ENCODE results near the gene TMEM250. TPM values are rescaled to one million over a fixed set of nuclear protein-coding genes. Genes with fewer than 3 reads are reported as not detected.

TMEM250 gene
- total RNA-seq, 1 donor from 2014 or later = 33.6 TPM

- H3K27me3 Mint-ChIP-seq (ENCODE audit: unreplicated experiment) = peaks cover under 1% of the 10 kb centered on the region
- no peak overlapping the region for H3K27ac Mint-ChIP-seq (ENCODE audit: unreplicated experiment)
- no peak for DNase-seq (ENCODE audit: low spot score)
- H3K4me3 Mint-ChIP-seq (ENCODE audit: unreplicated experiment) = no peak overlapping the region
- no peaks in the 10 kb centered on the region for H3K4me1 Mint-ChIP-seq (ENCODE audit: unreplicated experiment)
- TF ChIP-seq CTCF (IDR thresholded peaks at IDR 0.05; ENCODE audit: unreplicated experiment) = no peak
- no peaks in the 10 kb centered on the region for H3K9me3 Mint-ChIP-seq (ENCODE audit: unreplicated experiment)
- H3K36me3 Mint-ChIP-seq (ENCODE audit: low read depth, unreplicated experiment) = no peaks in the 10 kb centered on the region
Measured at GRCh38 chr9:136086213-136086881, 32.3 kb downstream of the TMEM250 start.

DNA sequence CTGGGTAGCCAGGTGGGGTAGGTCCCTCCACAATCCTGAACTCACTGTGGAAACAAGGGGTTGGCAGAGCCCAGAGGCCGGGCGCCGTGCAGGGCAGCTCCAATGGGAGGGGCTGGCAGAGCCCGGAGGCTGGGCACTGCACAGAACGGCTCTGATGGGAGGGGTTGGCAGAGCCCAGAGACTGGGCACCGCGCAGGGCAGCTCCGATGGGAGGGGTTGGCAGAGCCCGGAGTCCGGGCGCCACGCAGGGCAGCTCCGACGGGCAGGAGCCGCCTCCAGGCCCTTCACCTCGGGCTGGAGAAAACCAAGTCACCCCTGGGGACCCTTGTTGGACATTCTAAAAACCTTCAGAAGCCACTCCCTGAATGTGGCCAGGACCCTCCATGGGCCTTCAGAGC lies 32.9 kb downstream of the TMEM250 start:
- H3K4me1 Mint-ChIP-seq (ENCODE audit: unreplicated experiment) = no peaks in the 10 kb centered on the region
- H3K4me3 Mint-ChIP-seq (ENCODE audit: unreplicated experiment) = no peak overlapping the region
- no peak overlapping the region for H3K27ac Mint-ChIP-seq (ENCODE audit: unreplicated experiment)
- no peaks in the 10 kb centered on the region for H3K27me3 Mint-ChIP-seq (ENCODE audit: unreplicated experiment)
- no peaks in the 10 kb centered on the region for H3K36me3 Mint-ChIP-seq (ENCODE audit: low read depth, unreplicated experiment)
- TF ChIP-seq CTCF (IDR thresholded peaks at IDR 0.05; ENCODE audit: unreplicated experiment) = no peak
- DNase-seq (ENCODE audit: low spot score) = no peak
- no peaks in the 10 kb centered on the region for H3K9me3 Mint-ChIP-seq (ENCODE audit: unreplicated experiment)

GRCh38 chr9:136084063-136084944 lies 34.4 kb downstream of the TMEM250 start:
- H3K4me3 Mint-ChIP-seq (ENCODE audit: unreplicated experiment) = no peak overlapping the region
- TF ChIP-seq CTCF (IDR thresholded peaks at IDR 0.05; ENCODE audit: unreplicated experiment) = no peak
- no peak overlapping the region for H3K27ac Mint-ChIP-seq (ENCODE audit: unreplicated experiment)

GRCh38 chr9:136083558-136084062 lies 35.1 kb downstream of the TMEM250 start:
- no peaks in the 10 kb centered on the region for H3K9me3 Mint-ChIP-seq (ENCODE audit: unreplicated experiment)
- no peak for DNase-seq (ENCODE audit: low spot score)
- no peaks in the 10 kb centered on the region for H3K36me3 Mint-ChIP-seq (ENCODE audit: low read depth, unreplicated experiment)

More at GRCh38 chr9:136084063-136084944, 34.4 kb downstream of the TMEM250 start:
- no peaks in the 10 kb centered on the region for H3K27me3 Mint-ChIP-seq (ENCODE audit: unreplicated experiment)
- DNase-seq (ENCODE audit: low spot score) = no peak
- no peaks in the 10 kb centered on the region for H3K9me3 Mint-ChIP-seq (ENCODE audit: unreplicated experiment)
- no peaks in the 10 kb centered on the region for H3K36me3 Mint-ChIP-seq (ENCODE audit: low read depth, unreplicated experiment)
- H3K4me1 Mint-ChIP-seq (ENCODE audit: unreplicated experiment) = no peaks in the 10 kb centered on the region

More at GRCh38 chr9:136083558-136084062, 35.1 kb downstream of the TMEM250 start:
- H3K4me3 Mint-ChIP-seq (ENCODE audit: unreplicated experiment) = no peak overlapping the region
- no peaks in the 10 kb centered on the region for H3K27me3 Mint-ChIP-seq (ENCODE audit: unreplicated experiment)
- H3K4me1 Mint-ChIP-seq (ENCODE audit: unreplicated experiment) = no peaks in the 10 kb centered on the region
- H3K27ac Mint-ChIP-seq (ENCODE audit: unreplicated experiment) = no peak overlapping the region
- no peak for TF ChIP-seq CTCF (IDR thresholded peaks at IDR 0.05; ENCODE audit: unreplicated experiment)
